H9 (cell line): Measurements from ENCODE around the gene TNPO1. TPM values are rescaled to one million over a fixed set of nuclear protein-coding genes. Genes with fewer than 3 reads are reported as not detected.
"Not testable (repeated sequence)": the region's sequence is repeated elsewhere in the genome, so short reads cannot be mapped to it uniquely, and the experiment has no call there.

ENCODE experiments used
- DNase-seq: peaks from one replicate; pipeline ENCODE4 v3.0.0-alpha.2; 2017
- H2AFZ ChIP-seq: one replicate; pipeline ENCODE4 v1.6.1; 2013; ENCODE audit warnings: mild to moderate bottlenecking, low read length, control low read depth, moderate library complexity
- H2AK5ac ChIP-seq: 2 replicates; pipeline ENCODE4 v1.6.1; 2013; ENCODE audit warnings: low read length, control low read depth, mixed read lengths; ENCODE audit not compliant: insufficient read length
- H2BK120ac ChIP-seq: one replicate; pipeline ENCODE4 v1.6.1; 2013; ENCODE audit warnings: low read depth, mild to moderate bottlenecking, low read length, control low read depth, inconsistent platforms; ENCODE audit not compliant: poor library complexity, severe bottlenecking
- H2BK12ac ChIP-seq: 2 replicates; pipeline ENCODE4 v1.6.1; 2013; ENCODE audit warnings: low read length, control low read depth, mixed read lengths, low read depth; ENCODE audit not compliant: insufficient read length
- H2BK15ac ChIP-seq: 2 replicates; pipeline ENCODE4 v1.6.1; 2013; ENCODE audit warnings: low read depth, low read length, control low read depth
- H2BK20ac ChIP-seq: one replicate; pipeline ENCODE4 v1.6.1; 2013; ENCODE audit warnings: low read depth, mild to moderate bottlenecking, low read length, control low read depth, inconsistent platforms; ENCODE audit not compliant: poor library complexity, severe bottlenecking
- H2BK5ac ChIP-seq: 2 replicates; pipeline ENCODE4 v1.6.1; 2013; ENCODE audit warnings: low read length, control low read depth, mixed read lengths; ENCODE audit not compliant: insufficient read length
- H3K14ac ChIP-seq: 2 replicates; pipeline ENCODE4 v1.6.1; 2013; ENCODE audit warnings: low read length, control low read depth; ENCODE audit not compliant: insufficient read depth
- H3K18ac ChIP-seq: 2 replicates; pipeline ENCODE4 v1.6.1; 2013; ENCODE audit warnings: low read depth, mild to moderate bottlenecking, mixed read lengths, low read length, control low read depth; ENCODE audit not compliant: insufficient read length
- H3K23ac ChIP-seq: 2 replicates; pipeline ENCODE4 v1.6.1; 2013; ENCODE audit warnings: low read length, control low read depth, mixed read lengths, low read depth; ENCODE audit not compliant: insufficient read length
- H3K23me2 ChIP-seq: 2 replicates; pipeline ENCODE4 v1.6.1; 2013; ENCODE audit warnings: low read depth, mild to moderate bottlenecking, mixed read lengths, low read length, control low read depth; ENCODE audit not compliant: insufficient read length, poor library complexity, severe bottlenecking
- H3K27ac ChIP-seq: 2 replicates; pipeline ENCODE4 v1.5.1; 2013; ENCODE audit warnings: low read length, control low read depth, mixed read lengths, low read depth; ENCODE audit not compliant: insufficient read length
- H3K27me3 ChIP-seq: 2 replicates; pipeline ENCODE4 v1.6.1; 2013; ENCODE audit warnings: low read length, control low read depth, inconsistent platforms; ENCODE audit not compliant: insufficient read depth
- H3K4ac ChIP-seq: 2 replicates; pipeline ENCODE4 v1.6.1; 2013; ENCODE audit warnings: low read depth, mild to moderate bottlenecking, control low read depth, inconsistent platforms, low read length, moderate library complexity
- H3K4me1 ChIP-seq: 2 replicates; pipeline ENCODE4 v1.6.1; 2013; ENCODE audit warnings: low read length, control low read depth, inconsistent platforms; ENCODE audit not compliant: insufficient read depth
- H3K4me2 ChIP-seq: 2 replicates; pipeline ENCODE4 v1.6.1; 2013; ENCODE audit warnings: low read length, control low read depth, mixed read lengths; ENCODE audit not compliant: insufficient read length, insufficient read depth
- H3K56ac ChIP-seq: 2 replicates; pipeline ENCODE4 v1.6.1; 2013; ENCODE audit warnings: low read depth, mild to moderate bottlenecking, mixed read lengths, low read length, control low read depth; ENCODE audit not compliant: insufficient read length
- H3K79me1 ChIP-seq: 2 replicates; pipeline ENCODE4 v1.6.1; 2013; ENCODE audit warnings: low read depth, mild to moderate bottlenecking, moderate library complexity, low read length, control low read depth, inconsistent platforms; ENCODE audit not compliant: insufficient read depth, poor library complexity, severe bottlenecking
- H3K79me2 ChIP-seq: 2 replicates; pipeline ENCODE4 v1.6.1; 2013; ENCODE audit warnings: low read length, control low read depth, inconsistent platforms; ENCODE audit not compliant: insufficient read depth
- H3K9ac ChIP-seq: 2 replicates; pipeline ENCODE4 v1.6.1; 2013; ENCODE audit warnings: low read length, control low read depth, mixed read lengths; ENCODE audit not compliant: insufficient read length; ENCODE audit errors: extremely low read depth
- H3K9me3 ChIP-seq: one replicate; pipeline ENCODE4 v1.6.1; 2013; ENCODE audit warnings: low read depth, low read length, inconsistent platforms; ENCODE audit not compliant: control insufficient read depth
- H3T11ph ChIP-seq: one replicate; pipeline ENCODE4 v1.6.1; 2013; ENCODE audit warnings: mild to moderate bottlenecking, low read length, control low read depth, inconsistent platforms
- H4K20me1 ChIP-seq: one replicate; pipeline ENCODE4 v1.6.1; 2013; ENCODE audit not compliant: control insufficient read depth, insufficient read length, insufficient read depth
- H4K5ac ChIP-seq: 2 replicates; pipeline ENCODE4 v1.6.1; 2013; ENCODE audit warnings: low read depth, mild to moderate bottlenecking, mixed read lengths, low read length, control low read depth; ENCODE audit not compliant: insufficient read length
- H4K8ac ChIP-seq: replicated peaks from 2 replicates; pipeline ENCODE4 v1.6.1; 2013; ENCODE audit warnings: low read length, control low read depth, mixed read lengths, low read depth; ENCODE audit not compliant: insufficient read length
- H4K91ac ChIP-seq: 2 replicates; pipeline ENCODE4 v1.6.1; 2013; ENCODE audit warnings: low read depth, mild to moderate bottlenecking, moderate library complexity, mixed read lengths, low read length, control low read depth; ENCODE audit not compliant: insufficient read length
- H3K27ac Mint-ChIP-seq, 3 experiments: 2 replicates in 2 of 3; 3 replicates in 1 of 3; pipeline ENCODE4 v1.8.0; 2020 to 2021; ENCODE audit warnings: mixed read lengths in 3 of 3, mild to moderate bottlenecking in 1 of 3, moderate library complexity in 1 of 3
- H3K27me3 Mint-ChIP-seq: 2 replicates; pipeline ENCODE4 v1.8.0; 2021; ENCODE audit warnings: low read depth, mild to moderate bottlenecking, moderate library complexity, mixed read lengths
- H3K36me3 Mint-ChIP-seq, 3 experiments: 2 replicates in 2 of 3; 3 replicates in 1 of 3; pipeline ENCODE4 v1.8.0; 2020 to 2021; ENCODE audit warnings: low read depth in 3 of 3, mixed read lengths in 3 of 3; ENCODE audit not compliant: insufficient read depth in 1 of 3
- H3K4me1 Mint-ChIP-seq, 2 experiments: 2 replicates each; pipeline ENCODE4 v1.8.0; 2020; ENCODE audit warnings: mixed read lengths in 2 of 2
- H3K4me3 Mint-ChIP-seq, 2 experiments: 2 replicates in 1 of 2; 3 replicates in 1 of 2; pipeline ENCODE4 v1.8.0; 2020 to 2021; ENCODE audit warnings: mild to moderate bottlenecking in 2 of 2, mixed read lengths in 2 of 2, moderate library complexity in 1 of 2
- H3K9me3 Mint-ChIP-seq, 2 experiments: 2 replicates in 1 of 2; 3 replicates in 1 of 2; pipeline ENCODE4 v1.8.0; 2020; ENCODE audit warnings: mild to moderate bottlenecking in 2 of 2, mixed read lengths in 2 of 2, moderate library complexity in 1 of 2
- WGBS: extraction: QIAGEN DNeasy Blood & Tissue Kit; methylation state at CpG from one replicate; pipeline ENCODE4 v1.1.7; 2013; ENCODE audit warnings: missing lambda C conversion rate, low lambda C conversion rate, mixed read lengths; ENCODE audit not compliant: insufficient read length; ENCODE audit errors: extremely low coverage; 5-methylcytosine and 5-hydroxymethylcytosine counted together
- total RNA-seq: library from RNA; stranded (reverse); gene quantifications from 2 replicates; pipeline ENCODE4 v1.2.1, GENCODE V29; 2021
- TF ChIP-seq, protein P1 (sequence below): fragments of 200-600 bp; sonication (generic); conservative IDR thresholded peaks from 3 replicates; pipeline ENCODE4 v1.8.0; 2021; ENCODE audit warnings: antibody characterized with exemption, mild to moderate bottlenecking

TNPO1 gene
- total RNA-seq, 1 experiment from 2014 or later = 164 TPM

DNA sequence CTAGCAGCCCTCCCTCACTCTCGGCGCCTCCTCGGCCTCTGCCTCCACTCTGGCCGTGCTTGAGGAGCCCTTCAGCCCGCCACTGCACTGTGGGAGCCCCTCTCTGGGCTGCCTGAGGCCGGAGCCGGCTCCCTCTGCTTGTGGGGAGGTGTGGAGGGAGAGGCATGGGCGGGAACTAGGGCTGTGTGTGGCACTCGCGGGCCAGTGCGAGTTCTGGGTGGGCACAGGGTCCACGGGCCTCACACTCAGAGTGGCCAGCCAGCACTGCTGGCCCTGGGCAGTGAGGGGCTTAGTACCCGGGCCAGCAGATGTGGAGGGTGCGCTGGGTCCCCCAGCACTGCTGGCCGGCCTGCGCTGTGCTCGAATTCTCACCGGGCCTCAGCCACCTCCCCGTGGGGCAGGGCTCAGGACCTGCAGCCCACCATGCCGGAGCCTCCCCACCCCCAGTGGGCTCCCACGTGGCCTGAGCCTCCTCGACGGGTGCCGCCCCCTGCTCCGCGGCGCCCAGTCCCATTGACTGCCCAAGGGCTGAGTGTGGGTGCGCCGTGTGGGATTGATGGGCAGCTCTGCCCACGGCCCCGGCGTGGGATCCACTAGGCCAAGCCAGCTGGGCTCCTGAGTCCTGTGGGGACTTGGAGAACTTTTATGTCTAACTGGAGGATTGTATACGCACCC, 109.0 kb downstream of the TNPO1 start:
- H3K36me3 Mint-ChIP-seq = peaks cover 0 to 14% (median 7%) of the 10 kb centered on the region in 3 experiments; a peak in 4 of 7 replicates

DNA sequence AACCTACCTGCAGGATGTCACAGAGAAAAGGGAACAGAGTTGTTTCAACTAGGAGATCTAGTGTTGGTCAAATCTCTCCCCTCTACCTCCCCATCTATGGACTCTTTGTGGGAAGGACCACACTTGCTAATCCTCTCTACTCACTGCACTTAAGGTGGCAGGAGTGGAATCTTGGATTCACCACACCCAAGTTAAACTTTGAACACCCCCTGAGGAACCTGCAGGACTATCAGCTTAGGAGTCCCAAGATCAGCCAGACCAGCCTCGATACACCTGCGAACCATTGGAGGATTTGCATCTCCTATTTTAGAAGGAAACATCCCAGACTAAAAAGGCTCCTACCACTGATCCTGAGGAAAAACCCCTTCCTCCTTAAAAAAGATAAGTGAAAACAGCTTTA, 116.2 kb downstream of the TNPO1 start:
- not testable (repeated sequence) for H2AK5ac ChIP-seq, H3K14ac ChIP-seq, H2BK15ac ChIP-seq, H3K9ac ChIP-seq, H2BK120ac ChIP-seq, H3K4me3 Mint-ChIP-seq, H2AFZ ChIP-seq, H4K5ac ChIP-seq, H3K27ac ChIP-seq, H3K27me3 ChIP-seq, H3K79me1 ChIP-seq, H3K79me2 ChIP-seq, H2BK5ac ChIP-seq, H3K4ac ChIP-seq, H2BK20ac ChIP-seq, H4K91ac ChIP-seq, H3K23ac ChIP-seq, H3K23me2 ChIP-seq, H3K4me2 ChIP-seq, H3K18ac ChIP-seq, H3K4me1 Mint-ChIP-seq, DNase-seq, H4K20me1 ChIP-seq, H3K4me1 ChIP-seq, H3T11ph ChIP-seq, H3K27me3 Mint-ChIP-seq, H4K8ac ChIP-seq, H2BK12ac ChIP-seq, H3K56ac ChIP-seq, H3K9me3 ChIP-seq
- H3K36me3 Mint-ChIP-seq = peaks cover 0 to 17% (median 6%) of the 10 kb centered on the region in 3 experiments; a peak in 4 of 7 replicates
- peaks cover 16 to 19% of the 10 kb centered on the region in 2 experiments for H3K9me3 Mint-ChIP-seq
- no CpG with 5 or more reads among the region's 2 CpGs for WGBS
- H3K27ac Mint-ChIP-seq = peak overlapping the region in 1 of 3 experiments; percentile 45; a peak in 1 of 7 replicates

More for the DNA sequence above, 109.0 kb downstream of the TNPO1 start:
- H3K27me3 ChIP-seq = no peaks in the 10 kb centered on the region
- no peaks in the 10 kb centered on the region for H3K23me2 ChIP-seq
- peaks cover 8 to 9% of the 10 kb centered on the region in 2 experiments; a peak in 3 of 5 replicates for H3K9me3 Mint-ChIP-seq
- WGBS = no CpG with 5 or more reads among the region's 33 CpGs
- H2BK5ac ChIP-seq = no peak overlapping the region
- TF ChIP-seq, protein P1, sequence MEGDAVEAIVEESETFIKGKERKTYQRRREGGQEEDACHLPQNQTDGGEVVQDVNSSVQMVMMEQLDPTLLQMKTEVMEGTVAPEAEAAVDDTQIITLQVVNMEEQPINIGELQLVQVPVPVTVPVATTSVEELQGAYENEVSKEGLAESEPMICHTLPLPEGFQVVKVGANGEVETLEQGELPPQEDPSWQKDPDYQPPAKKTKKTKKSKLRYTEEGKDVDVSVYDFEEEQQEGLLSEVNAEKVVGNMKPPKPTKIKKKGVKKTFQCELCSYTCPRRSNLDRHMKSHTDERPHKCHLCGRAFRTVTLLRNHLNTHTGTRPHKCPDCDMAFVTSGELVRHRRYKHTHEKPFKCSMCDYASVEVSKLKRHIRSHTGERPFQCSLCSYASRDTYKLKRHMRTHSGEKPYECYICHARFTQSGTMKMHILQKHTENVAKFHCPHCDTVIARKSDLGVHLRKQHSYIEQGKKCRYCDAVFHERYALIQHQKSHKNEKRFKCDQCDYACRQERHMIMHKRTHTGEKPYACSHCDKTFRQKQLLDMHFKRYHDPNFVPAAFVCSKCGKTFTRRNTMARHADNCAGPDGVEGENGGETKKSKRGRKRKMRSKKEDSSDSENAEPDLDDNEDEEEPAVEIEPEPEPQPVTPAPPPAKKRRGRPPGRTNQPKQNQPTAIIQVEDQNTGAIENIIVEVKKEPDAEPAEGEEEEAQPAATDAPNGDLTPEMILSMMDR = no peak
- no peaks in the 10 kb centered on the region for H3K4me1 ChIP-seq
- DNase-seq = no peak
- no peak overlapping the region for H3K56ac ChIP-seq
- no peak overlapping the region for H3K4me3 Mint-ChIP-seq
- H3K27me3 Mint-ChIP-seq = no peaks in the 10 kb centered on the region
- H2BK120ac ChIP-seq = no peak overlapping the region
- H3K27ac ChIP-seq = no peak overlapping the region
- no peak overlapping the region for H4K5ac ChIP-seq
- no peaks in the 10 kb centered on the region for H3K79me2 ChIP-seq
- no peak overlapping the region for H3K9ac ChIP-seq
- H3K27ac Mint-ChIP-seq = no peak overlapping the region
- H3K14ac ChIP-seq = no peak overlapping the region
- H2AFZ ChIP-seq = no peak overlapping the region
- no peak overlapping the region for H2BK15ac ChIP-seq
- H4K8ac ChIP-seq = no peak overlapping the region
- H3K4ac ChIP-seq = no peak overlapping the region
- H2BK12ac ChIP-seq = no peak overlapping the region
- no peaks in the 10 kb centered on the region for H4K20me1 ChIP-seq
- no peak overlapping the region for H2BK20ac ChIP-seq
- H3K9me3 ChIP-seq = no peaks in the 10 kb centered on the region
- H3K18ac ChIP-seq = no peak overlapping the region
- H3K23ac ChIP-seq = no peak overlapping the region
- H4K91ac ChIP-seq = no peak overlapping the region
- H3K4me1 Mint-ChIP-seq = peaks cover 17% of the 10 kb centered on the region in 2 experiments
- no peak overlapping the region for H2AK5ac ChIP-seq
- no peak overlapping the region for H3T11ph ChIP-seq
- H3K4me2 ChIP-seq = no peak overlapping the region
- no peaks in the 10 kb centered on the region for H3K79me1 ChIP-seq
